Subcutaneous adipose tissue (tissue), 4 donors: ENCODE data around the gene RADIL. TPM values are rescaled to one million over a fixed set of nuclear protein-coding genes. Genes with fewer than 3 reads are reported as not detected.

Source experiments
- CTCF ChIP-seq: fragments of 450-650 bp; IDR thresholded peaks from one replicate; pipeline ENCODE4 v1.5.1; 2016; ENCODE audit warnings: low read depth, mild to moderate bottlenecking, control low read depth, antibody characterized with exemption, moderate library complexity
- total RNA-seq, 4 donors: library from RNA; depleted of rRNA; stranded (reverse); fragments of >200 nt; gene quantifications; one replicate each; pipeline ENCODE4 v1.1.0, GENCODE V29; 2016

Gene RADIL
- total RNA-seq, 4 donors from 2014 or later, result 5.4 to 7.7 (median 6.3) TPM

DNA sequence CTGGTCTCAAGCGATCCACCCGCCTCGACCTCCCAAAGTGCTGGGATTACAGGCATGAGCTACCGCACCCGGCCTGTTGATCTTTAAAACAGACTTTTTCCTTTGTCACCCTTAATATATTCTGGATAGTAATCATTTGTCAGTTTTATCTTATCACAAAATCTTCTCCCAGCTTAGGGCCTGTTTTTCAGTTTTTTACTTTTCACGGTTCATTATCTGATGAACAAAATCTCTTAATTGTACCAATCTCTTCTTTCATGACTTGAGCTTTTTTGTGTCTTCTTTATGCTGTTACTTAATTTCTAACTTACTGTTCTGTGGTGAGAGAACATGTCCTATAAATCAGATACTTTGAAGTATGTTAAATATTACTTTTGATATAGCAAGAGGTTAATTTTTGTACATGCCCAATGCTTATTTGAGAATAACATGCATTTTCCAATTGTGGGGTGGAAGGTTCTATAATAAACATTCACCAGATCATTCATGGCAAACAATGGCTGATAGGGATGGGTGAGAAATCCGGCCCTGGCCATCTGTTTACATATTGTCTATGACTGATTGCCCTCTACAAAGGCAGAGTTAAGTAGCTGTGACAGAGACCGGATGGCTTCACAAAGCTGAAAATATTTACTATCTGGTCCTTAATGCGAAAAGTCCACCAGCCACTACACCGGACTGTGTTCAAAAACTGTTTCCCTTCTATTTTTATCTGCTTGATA, 27.0 kb downstream of the RADIL start:
- TF ChIP-seq CTCF, result no peak

DNA sequence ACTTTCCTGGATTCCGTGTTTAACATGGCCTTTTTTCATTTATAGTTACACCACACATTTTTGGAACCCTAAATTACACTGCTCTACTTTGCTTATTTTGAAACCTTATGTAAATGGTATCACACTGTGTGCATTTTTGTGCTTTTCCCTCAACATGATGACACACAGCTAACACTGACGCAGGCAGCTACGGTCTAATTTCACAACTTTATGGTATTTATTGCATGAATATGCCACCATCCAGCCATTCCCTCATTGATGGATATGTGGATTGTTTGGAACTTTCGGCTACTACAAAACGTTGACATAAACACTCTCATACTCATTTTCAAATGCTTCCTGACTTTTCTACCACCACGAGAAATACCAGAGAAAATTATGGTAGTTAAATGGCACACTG, 28.6 kb downstream of the RADIL start:
- no peak for TF ChIP-seq CTCF

DNA sequence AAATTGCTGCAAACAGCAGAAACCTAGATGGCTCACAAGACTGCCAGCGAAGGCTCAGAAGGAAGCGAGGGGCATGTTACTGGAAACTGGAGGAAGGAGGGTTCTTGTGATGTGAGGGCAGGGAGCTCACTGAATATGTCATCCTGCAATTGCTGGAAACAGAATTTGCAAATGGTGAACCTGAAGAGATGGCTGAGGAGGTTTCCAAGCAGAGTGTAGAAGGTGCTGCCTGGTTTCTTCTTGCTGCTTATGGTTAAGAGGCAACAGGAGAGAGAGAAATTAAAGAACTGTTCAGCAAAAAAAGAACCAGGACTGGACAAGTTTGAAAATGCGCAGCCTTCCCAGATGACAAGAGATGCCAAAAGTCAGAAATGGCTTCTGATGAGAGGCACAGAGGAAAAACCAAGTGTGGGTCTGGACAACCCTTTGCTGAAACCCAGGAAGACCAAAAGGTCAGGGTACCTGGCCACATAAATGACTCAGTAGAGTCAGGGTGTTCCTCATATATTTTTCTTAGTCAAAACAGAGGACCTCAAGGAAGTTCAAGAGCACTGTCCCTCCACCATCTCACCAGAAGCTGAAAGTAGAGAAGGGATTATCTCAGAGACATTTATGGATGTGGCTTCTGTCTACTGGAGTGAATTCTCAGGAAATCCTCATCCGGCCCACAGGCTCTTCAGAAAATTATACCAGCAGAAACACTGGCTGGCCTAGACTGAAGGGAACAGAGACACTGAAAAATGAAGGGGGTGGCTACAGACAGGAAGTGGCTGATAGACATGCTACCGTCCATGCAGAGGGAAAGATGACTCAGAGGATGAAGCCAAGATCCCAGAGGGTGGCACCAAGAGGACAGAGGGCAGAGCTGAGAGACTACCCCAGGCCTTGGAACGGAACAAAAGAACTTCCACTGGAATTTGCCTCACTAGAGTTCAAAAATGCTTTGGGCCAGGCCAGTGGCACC, 31.8 kb downstream of the RADIL start:
- TF ChIP-seq CTCF, result no peak

GRCh38 chr7:4850262-4850795, 33.2 kb downstream of the RADIL start:
- TF ChIP-seq CTCF, result no peak

GRCh38 chr7:4849390-4849789, 34.1 kb downstream of the RADIL start:
- no peak for TF ChIP-seq CTCF

DNA sequence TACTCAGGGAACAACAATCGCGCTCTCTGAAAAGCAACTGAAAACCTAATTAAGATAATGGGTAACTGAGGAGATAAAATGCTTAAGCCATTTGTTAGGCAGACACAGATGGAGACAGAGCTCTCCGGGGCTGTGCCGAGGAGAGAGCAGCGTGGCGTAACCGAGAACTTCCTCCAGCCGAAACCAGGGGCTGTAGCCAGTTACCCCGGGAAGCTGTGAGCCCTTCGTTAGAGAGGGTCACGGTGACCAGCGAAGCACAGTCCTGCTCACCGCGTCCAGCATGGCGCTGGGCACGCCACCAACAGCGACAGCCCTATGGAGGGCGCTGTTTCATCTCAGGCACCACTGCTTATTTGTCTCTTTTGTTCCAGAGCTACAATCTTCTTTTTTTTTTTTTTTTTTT, 37.8 kb downstream of the RADIL start:
- no peak for TF ChIP-seq CTCF
